Measurements from ENCODE around the gene RAP1A.

Gene RAP1A

GRCh38 chr1:111619635-111620440 is at the start of gene RAP1A:
TSS of gene RAP1A (plus strand) at chr1:111619789. CDS start at chr1:111691361, 71,572 bp downstream.
- peak within 1 kb of the TSS; percentile 78 for H3K27ac ChIP-seq (ENCODE audit: low read depth, low read length)
- no peaks in the 10 kb centered on the region for H3K36me3 ChIP-seq (ENCODE audit: control insufficient read depth, insufficient read depth, low read length)
- H3K4me3 ChIP-seq (ENCODE audit: low read depth, low read length), result peak within 1 kb of the TSS; percentile 97
- H3K9me3 ChIP-seq (ENCODE audit: control insufficient read depth, insufficient read depth, low read length), result no peaks in the 10 kb centered on the region
- H3K27me3 ChIP-seq (ENCODE audit: control insufficient read depth, insufficient read depth, low read length), result no peaks in the 10 kb centered on the region
- H3K4me1 ChIP-seq (ENCODE audit: control insufficient read depth, insufficient read depth, low read length), result peaks cover 32% of the 10 kb centered on the region
- H3K9ac ChIP-seq (ENCODE audit: low read depth, low read length), result peak within 1 kb of the TSS; percentile 59

DNA sequence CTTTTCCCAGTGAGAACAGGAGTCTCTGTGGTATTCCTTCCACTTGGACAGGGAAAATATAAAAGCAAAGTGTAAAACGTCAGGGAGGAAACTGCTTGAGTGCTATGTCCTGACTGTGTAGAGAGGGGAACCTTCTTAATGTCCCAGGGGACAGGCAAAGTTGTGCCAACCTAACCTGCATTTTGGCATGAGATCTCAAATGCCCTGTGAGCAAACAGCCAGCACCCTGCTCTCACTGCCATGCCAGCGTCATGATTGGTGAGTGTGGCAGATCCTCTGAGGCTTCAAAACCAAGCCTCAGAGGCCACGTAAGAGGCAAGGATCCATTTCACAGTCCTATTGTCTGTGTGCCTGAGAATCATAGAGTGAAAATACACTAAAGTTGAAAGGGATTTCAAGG is 49.7 kb upstream of the RAP1A start:
- no peaks in the 10 kb centered on the region for H3K9me3 ChIP-seq (ENCODE audit: control insufficient read depth, insufficient read depth, low read length)
- no peak overlapping the region for H3K27ac ChIP-seq (ENCODE audit: low read depth, low read length)
- no peaks in the 10 kb centered on the region; the same call in 1 of the 2 replicates for H3K27me3 ChIP-seq (ENCODE audit: control insufficient read depth, insufficient read depth, low read length)
- H3K4me3 ChIP-seq (ENCODE audit: low read depth, low read length), result no peak overlapping the region
- no peak overlapping the region for H3K9ac ChIP-seq (ENCODE audit: low read depth, low read length)
- no peaks in the 10 kb centered on the region for H3K36me3 ChIP-seq (ENCODE audit: control insufficient read depth, insufficient read depth, low read length)
- peaks cover 8% of the 10 kb centered on the region; the same call in 1 of the 2 replicates for H3K4me1 ChIP-seq (ENCODE audit: control insufficient read depth, insufficient read depth, low read length)

- no peak overlapping the region for H3K9ac ChIP-seq (ENCODE audit: low read depth, low read length)
- H3K27ac ChIP-seq (ENCODE audit: low read depth, low read length), result no peak overlapping the region
- H3K36me3 ChIP-seq (ENCODE audit: control insufficient read depth, insufficient read depth, low read length), result no peaks in the 10 kb centered on the region
- H3K27me3 ChIP-seq (ENCODE audit: control insufficient read depth, insufficient read depth, low read length), result no peaks in the 10 kb centered on the region; the same call in 1 of the 2 replicates
- H3K4me1 ChIP-seq (ENCODE audit: control insufficient read depth, insufficient read depth, low read length), result peaks cover 8% of the 10 kb centered on the region; the same call in 1 of the 2 replicates
- H3K9me3 ChIP-seq (ENCODE audit: control insufficient read depth, insufficient read depth, low read length), result no peaks in the 10 kb centered on the region
- H3K4me3 ChIP-seq (ENCODE audit: low read depth, low read length), result no peak overlapping the region
These were observed 48.8 kb upstream of the RAP1A start for GRCh38 chr1:111570781-111571181.

DNA sequence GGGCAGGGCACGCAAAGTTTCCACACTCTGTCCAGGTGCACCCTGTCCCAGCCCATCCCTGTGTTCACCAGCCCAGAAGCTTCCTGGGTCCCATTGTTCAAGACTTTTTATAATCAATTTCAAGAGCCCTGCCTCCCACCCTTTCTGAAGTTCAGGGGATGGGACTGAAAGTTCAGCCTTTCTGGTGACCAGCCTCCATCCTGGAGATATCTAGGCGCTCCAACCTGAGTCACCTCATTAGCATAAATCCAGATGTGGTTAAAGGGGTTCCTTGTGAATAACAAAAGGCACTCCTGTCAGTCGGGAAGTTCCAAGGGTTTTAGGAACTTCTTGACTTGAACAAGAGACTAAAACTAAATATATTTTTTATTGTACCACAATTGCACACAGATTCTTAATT is 48.4 kb upstream of the RAP1A start:
- no peak overlapping the region for H3K9ac ChIP-seq (ENCODE audit: low read depth, low read length)
- peaks cover 8% of the 10 kb centered on the region; the same call in 1 of the 2 replicates for H3K4me1 ChIP-seq (ENCODE audit: control insufficient read depth, insufficient read depth, low read length)
- H3K4me3 ChIP-seq (ENCODE audit: low read depth, low read length), result no peak overlapping the region
- H3K9me3 ChIP-seq (ENCODE audit: control insufficient read depth, insufficient read depth, low read length), result no peaks in the 10 kb centered on the region
- H3K27ac ChIP-seq (ENCODE audit: low read depth, low read length), result no peak overlapping the region
- H3K36me3 ChIP-seq (ENCODE audit: control insufficient read depth, insufficient read depth, low read length), result no peaks in the 10 kb centered on the region
- H3K27me3 ChIP-seq (ENCODE audit: control insufficient read depth, insufficient read depth, low read length), result no peaks in the 10 kb centered on the region; the same call in 1 of the 2 replicates

GRCh38 chr1:111571987-111572386 is 47.6 kb upstream of the RAP1A start:
- no peak overlapping the region for H3K27ac ChIP-seq (ENCODE audit: low read depth, low read length)
- H3K36me3 ChIP-seq (ENCODE audit: control insufficient read depth, insufficient read depth, low read length), result no peaks in the 10 kb centered on the region
- H3K4me1 ChIP-seq (ENCODE audit: control insufficient read depth, insufficient read depth, low read length), result peaks cover 8% of the 10 kb centered on the region; the same call in 1 of the 2 replicates
- no peaks in the 10 kb centered on the region for H3K9me3 ChIP-seq (ENCODE audit: control insufficient read depth, insufficient read depth, low read length)
- H3K4me3 ChIP-seq (ENCODE audit: low read depth, low read length), result no peak overlapping the region
- no peaks in the 10 kb centered on the region; the same call in 1 of the 2 replicates for H3K27me3 ChIP-seq (ENCODE audit: control insufficient read depth, insufficient read depth, low read length)
- H3K9ac ChIP-seq (ENCODE audit: low read depth, low read length), result no peak overlapping the region

- Histone ChIP-seq H3K36me3 (ENCODE audit: control insufficient read depth, insufficient read depth, low read length) (no peaks in the 10 kb centered on the region), H3K4me1 (ENCODE audit: control insufficient read depth, insufficient read depth, low read length) (peaks cover 5% of the 10 kb centered on the region; the same call in 1 of the 2 replicates), H3K4me3 (ENCODE audit: low read depth, low read length) (no peak overlapping the region), H3K27me3 (ENCODE audit: control insufficient read depth, insufficient read depth, low read length) (no peaks in the 10 kb centered on the region; the same call in 1 of the 2 replicates), H3K9me3 (ENCODE audit: control insufficient read depth, insufficient read depth, low read length) (no peaks in the 10 kb centered on the region), H3K9ac (ENCODE audit: low read depth, low read length) (no peak overlapping the region), H3K27ac (ENCODE audit: low read depth, low read length) (no peak overlapping the region)
These were observed 43.0 kb upstream of the RAP1A start for GRCh38 chr1:111576547-111576946.

GRCh38 chr1:111577814-111578213 is 41.8 kb upstream of the RAP1A start:
- no peaks in the 10 kb centered on the region for H3K4me1 ChIP-seq (ENCODE audit: control insufficient read depth, insufficient read depth, low read length)

GRCh38 chr1:111581166-111581565 is 38.4 kb upstream of the RAP1A start:
- no peak overlapping the region for H3K27ac ChIP-seq (ENCODE audit: low read depth, low read length)
- H3K4me1 ChIP-seq (ENCODE audit: control insufficient read depth, insufficient read depth, low read length), result no peaks in the 10 kb centered on the region
- H3K36me3 ChIP-seq (ENCODE audit: control insufficient read depth, insufficient read depth, low read length), result no peaks in the 10 kb centered on the region
- no peaks in the 10 kb centered on the region for H3K9me3 ChIP-seq (ENCODE audit: control insufficient read depth, insufficient read depth, low read length)
- no peaks in the 10 kb centered on the region for H3K27me3 ChIP-seq (ENCODE audit: control insufficient read depth, insufficient read depth, low read length)
- H3K9ac ChIP-seq (ENCODE audit: low read depth, low read length), result no peak overlapping the region
- H3K4me3 ChIP-seq (ENCODE audit: low read depth, low read length), result no peak overlapping the region

More at GRCh38 chr1:111577814-111578213, 41.8 kb upstream of the RAP1A start:
- Histone ChIP-seq H3K9me3 (ENCODE audit: control insufficient read depth, insufficient read depth, low read length) (no peaks in the 10 kb centered on the region), H3K36me3 (ENCODE audit: control insufficient read depth, insufficient read depth, low read length) (no peaks in the 10 kb centered on the region), H3K4me3 (ENCODE audit: low read depth, low read length) (no peak overlapping the region), H3K27ac (ENCODE audit: low read depth, low read length) (no peak overlapping the region), H3K9ac (ENCODE audit: low read depth, low read length) (no peak overlapping the region), H3K27me3 (ENCODE audit: control insufficient read depth, insufficient read depth, low read length) (no peaks in the 10 kb centered on the region; the same call in 1 of the 2 replicates)

DNA sequence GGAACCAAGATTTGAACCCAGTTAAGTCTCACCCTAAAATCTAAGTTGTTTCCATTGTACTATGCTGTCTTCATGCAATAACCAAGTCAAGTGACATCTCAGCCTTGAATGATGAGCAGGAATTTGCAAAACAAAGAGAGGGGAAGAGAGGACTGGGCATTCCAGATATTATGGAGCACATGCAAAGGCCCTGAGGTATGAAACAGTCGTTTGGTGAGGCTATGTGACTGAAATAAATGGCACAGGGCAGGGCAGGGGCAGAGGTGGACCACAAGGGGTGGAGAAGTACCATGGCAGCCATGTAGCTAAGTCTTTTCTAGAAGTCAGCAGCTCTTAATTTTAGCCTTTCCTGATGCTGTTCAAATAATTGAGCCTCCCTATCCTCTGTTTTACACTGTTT is 37.6 kb upstream of the RAP1A start:
- no peak overlapping the region for H3K4me3 ChIP-seq (ENCODE audit: low read depth, low read length)
- H3K27ac ChIP-seq (ENCODE audit: low read depth, low read length), result no peak overlapping the region
- no peaks in the 10 kb centered on the region for H3K9me3 ChIP-seq (ENCODE audit: control insufficient read depth, insufficient read depth, low read length)
- no peaks in the 10 kb centered on the region for H3K36me3 ChIP-seq (ENCODE audit: control insufficient read depth, insufficient read depth, low read length)
- H3K27me3 ChIP-seq (ENCODE audit: control insufficient read depth, insufficient read depth, low read length), result no peaks in the 10 kb centered on the region
- no peaks in the 10 kb centered on the region for H3K4me1 ChIP-seq (ENCODE audit: control insufficient read depth, insufficient read depth, low read length)
- H3K9ac ChIP-seq (ENCODE audit: low read depth, low read length), result no peak overlapping the region

GRCh38 chr1:111582644-111583618 is 36.7 kb upstream of the RAP1A start:
- Histone ChIP-seq H3K9ac (ENCODE audit: low read depth, low read length) (no peak overlapping the region), H3K9me3 (ENCODE audit: control insufficient read depth, insufficient read depth, low read length) (no peaks in the 10 kb centered on the region), H3K4me1 (ENCODE audit: control insufficient read depth, insufficient read depth, low read length) (no peaks in the 10 kb centered on the region), H3K36me3 (ENCODE audit: control insufficient read depth, insufficient read depth, low read length) (no peaks in the 10 kb centered on the region), H3K27ac (ENCODE audit: low read depth, low read length) (no peak overlapping the region), H3K4me3 (ENCODE audit: low read depth, low read length) (no peak overlapping the region), H3K27me3 (ENCODE audit: control insufficient read depth, insufficient read depth, low read length) (no peaks in the 10 kb centered on the region)
